Stimulated activated CD8-positive, alpha-beta memory T cell treated with anti-CD3 and anti-CD28 coated beads, Interleukin-2, amount 100 ng/mL, for 48 hours (primary cell): ENCODE results near the gene ITGB4.

ENCODE experiments used
- DNase-seq, 2 donors: peaks; one replicate each; pipeline ENCODE4 v3.0.0-alpha.2; 2020; ENCODE audit warnings: low read depth in 2 of 2

The ITGB4 gene

GRCh38 chr17:75720656-75721462 lies at the start of gene ITGB4:
TSS of gene ITGB4 (plus strand) at chr17:75721459. CDS start at chr17:75724704, 3,245 bp downstream.
- DNase-seq, result peak; percentile 26 to 29

- no peak for DNase-seq
These were observed 49.2 kb upstream of the ITGB4 start for GRCh38 chr17:75672011-75672410.

- DNase-seq, result no peak
These were observed 47.8 kb upstream of the ITGB4 start for GRCh38 chr17:75673487-75673886.

DNA sequence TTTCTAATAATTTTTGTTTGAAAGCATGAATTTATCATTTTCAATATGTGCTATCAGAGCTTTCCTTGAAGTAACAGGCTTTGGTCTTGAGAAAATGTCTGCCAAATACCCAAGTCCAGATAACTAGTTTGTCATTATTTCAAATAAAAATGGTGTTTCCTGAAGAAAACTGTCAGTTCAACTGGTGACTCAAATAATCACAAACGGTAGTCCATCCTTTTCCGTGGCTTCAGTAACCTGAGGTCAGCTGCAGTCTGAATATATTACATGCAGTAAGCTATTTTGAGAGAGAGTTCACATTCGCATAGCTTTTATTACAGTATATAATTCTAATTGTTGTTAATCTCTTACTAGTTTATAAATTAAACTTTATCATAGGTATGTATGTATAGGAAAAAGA lies 44.8 kb upstream of the ITGB4 start:
- DNase-seq, result no peak

DNA sequence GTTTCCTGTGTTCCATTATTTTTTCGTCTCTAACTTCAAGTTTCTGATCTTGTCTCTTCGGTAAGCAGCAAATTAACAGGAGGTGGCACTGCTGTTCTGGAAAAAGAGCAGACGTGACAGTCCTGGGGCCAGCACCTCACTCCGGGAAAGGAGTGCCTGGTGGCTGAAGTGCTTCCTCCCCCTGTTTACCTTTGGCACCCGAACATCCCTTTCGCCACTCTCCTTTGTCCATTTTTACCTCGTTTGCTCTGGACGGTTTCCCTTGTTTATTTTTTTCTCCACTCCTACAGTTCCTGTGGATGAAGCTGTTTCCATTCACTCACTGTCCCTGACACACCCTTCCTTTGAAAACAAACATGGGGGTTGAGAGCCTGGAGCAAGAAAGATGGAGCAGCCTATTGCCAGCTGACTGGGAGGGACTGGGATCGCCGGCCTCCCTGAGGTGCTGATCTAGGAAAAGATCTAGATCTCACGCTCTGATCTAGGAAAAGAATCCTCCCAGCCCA lies 41.5 kb upstream of the ITGB4 start:
- no peak for DNase-seq

- DNase-seq, result no peak
These were observed 40.8 kb upstream of the ITGB4 start for GRCh38 chr17:75680431-75680830.

GRCh38 chr17:75681289-75681688 lies 40.0 kb upstream of the ITGB4 start:
- DNase-seq, result no peak

DNA sequence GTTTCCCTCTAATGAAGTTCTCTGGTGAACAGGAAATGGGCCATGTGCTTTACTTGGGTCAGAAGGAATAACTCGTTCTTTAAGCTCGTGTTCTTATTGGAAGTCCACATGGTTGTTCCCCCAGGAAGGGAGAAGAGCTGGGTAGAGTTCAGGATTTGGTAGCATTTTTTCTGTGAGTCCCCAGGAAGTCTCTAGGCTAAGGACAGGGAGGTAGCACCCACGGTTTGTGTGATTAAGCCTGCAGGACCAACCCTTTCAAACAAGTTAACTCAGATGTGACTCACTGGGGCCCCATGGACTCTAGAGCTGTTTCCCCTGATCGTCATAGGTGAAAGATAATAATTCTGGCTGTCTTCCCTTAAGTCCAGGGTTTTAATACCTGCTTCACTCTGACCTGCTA lies 37.7 kb upstream of the ITGB4 start:
- DNase-seq, result no peak

- no peak for DNase-seq
These were observed 37.0 kb upstream of the ITGB4 start for GRCh38 chr17:75684249-75684648.

DNA sequence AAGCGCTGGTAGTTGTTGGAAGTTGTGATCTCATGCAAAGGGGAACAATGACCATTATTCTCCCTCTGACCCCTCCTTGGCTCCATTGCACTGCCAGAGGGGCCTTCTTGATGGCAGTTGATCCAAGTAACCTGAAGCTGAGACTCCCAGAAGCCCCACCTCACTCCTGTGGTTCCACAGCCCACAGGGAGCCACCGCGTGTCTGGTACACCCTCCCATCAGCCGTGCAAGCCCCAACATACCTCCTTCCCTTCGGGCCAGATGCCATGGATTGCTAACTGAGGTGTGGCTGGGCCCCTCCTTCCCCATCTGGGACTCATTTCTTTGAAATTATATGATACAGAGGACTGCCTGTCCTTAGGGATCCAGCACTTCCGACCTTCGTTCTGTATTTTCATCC lies 36.3 kb upstream of the ITGB4 start:
- DNase-seq, result no peak

DNA sequence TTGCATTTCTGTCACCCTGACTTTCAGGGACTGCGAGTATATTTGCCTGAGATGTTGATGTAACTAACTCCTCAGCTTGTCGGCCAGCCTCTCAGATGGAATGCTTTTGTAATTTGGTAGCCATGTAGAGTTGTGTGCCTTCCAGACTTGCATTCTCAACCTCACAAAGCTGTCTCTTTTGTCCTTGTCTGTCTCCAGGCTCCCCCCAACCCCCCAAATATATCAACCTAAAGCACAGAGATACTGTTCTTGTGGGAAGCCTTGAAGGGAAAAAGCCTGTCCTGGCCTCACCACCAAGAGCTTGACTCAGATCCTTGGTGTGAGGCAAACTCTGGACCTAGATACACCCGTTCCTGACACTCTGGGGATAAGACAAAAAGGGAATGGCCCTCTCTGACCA lies 35.8 kb upstream of the ITGB4 start:
- DNase-seq, result no peak

DNA sequence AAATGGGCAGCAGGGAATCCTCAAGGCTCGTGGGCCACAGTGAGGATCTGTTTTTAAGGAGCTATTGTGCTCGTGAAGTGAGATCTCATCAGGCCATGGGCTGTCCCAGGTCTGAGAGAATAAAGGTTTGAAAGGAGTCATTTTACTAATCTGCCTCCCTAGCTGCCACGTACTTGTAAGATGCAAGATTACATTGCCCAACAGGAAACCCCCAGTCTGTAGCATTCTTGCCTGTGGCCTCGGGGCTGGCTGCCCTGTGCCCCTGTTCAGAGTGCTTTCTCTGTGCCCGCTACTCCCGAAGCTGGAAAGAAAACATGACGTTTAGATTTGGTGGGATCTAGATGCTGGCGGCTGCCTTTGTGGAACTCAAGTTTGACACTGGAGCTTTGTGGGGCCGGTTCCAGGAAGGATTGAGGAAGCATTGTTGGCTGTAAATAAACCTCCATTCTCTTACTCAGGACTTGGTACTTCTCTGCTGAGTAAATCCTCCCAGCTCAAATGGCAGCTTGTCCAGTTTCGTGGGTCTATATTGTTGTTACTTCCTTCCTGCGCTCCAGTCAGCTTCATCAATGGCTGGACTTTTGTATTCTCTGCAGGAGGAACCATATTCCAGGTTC lies 32.9 kb upstream of the ITGB4 start:
- DNase-seq, result no peak

DNA sequence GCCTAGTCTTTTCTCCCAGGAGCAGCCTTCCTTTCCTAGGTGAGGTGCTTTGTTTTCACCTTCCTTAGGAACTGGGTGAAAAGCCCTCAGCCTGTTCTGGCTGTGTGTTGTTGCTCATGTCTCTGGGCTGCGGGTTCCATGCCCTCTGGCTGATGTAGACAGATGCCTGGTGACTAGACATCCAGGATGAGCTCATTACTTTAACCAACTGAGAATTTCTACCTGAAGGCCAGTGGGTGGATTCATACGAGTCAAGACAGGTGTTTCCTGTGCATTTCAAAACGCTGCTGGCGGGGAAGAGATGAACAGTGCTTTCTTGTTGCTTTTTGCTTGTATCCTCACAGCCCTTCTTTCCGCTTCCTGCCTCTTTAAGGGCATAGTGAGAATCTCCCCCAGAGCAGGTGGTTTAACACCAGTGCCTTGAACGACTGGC lies 31.8 kb upstream of the ITGB4 start:
- DNase-seq, result peak in 1 of 2 donors; percentile 14

DNA sequence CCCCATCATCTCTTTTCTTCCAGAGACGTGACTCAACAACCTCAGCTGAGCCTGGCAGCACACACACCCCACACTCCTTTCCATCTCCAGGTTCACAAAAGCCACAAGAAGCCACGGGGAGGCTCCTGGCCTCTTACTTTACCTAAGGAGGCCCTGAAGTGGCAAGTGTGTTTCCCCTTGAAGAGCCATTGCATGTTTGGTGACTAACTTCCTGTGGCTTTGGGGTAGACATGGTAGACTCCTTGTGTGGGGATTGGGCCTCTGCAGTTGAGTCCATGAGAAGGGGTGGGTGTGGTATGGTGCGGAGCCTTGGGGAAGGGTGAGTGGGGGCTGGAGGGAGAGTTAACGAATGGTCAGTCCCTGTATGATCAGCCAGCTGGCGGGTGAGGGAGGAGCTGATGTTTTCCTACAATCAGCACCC lies 29.9 kb upstream of the ITGB4 start:
- peak; percentile 43 to 49 for DNase-seq

DNA sequence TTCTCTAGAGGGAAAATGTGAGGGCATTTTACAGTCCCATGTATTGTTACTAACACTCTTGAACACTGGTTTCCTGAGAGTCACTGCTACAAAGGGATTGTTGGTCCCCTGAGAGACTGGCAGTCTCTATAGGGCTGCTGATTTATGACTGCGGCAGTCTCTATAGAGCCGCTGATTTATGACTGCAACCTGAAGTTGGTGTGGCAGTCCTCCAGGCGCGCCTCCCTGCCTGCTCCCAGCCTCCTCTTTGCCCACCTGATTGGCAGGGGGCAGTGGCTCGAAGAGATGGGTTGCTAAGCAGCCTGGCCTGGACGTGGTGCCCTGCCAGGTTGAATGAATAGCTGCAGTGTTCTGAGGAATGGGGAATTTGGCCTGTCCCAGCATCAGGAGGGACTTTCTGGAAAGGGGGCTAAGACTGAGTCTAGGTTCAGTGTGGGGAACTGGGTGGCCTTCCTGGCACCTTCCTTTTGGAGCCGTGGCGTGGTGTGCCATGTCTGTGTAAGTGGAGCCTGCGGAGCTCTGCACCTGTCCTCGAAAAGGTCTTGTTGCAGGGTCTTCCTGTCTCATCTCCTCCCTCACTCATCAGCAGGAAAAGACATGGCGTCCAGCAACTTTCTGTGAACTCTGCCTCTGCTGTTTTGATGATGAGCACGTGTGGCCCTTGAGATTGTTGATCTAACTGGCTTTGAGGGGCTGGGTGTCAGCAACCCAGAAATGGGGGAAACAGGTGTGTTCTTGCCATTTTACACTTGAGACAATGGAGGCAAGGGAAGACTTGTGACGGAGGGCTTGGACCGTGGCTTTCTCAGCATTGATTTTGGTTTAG lies 29.2 kb upstream of the ITGB4 start:
- DNase-seq, result no peak

DNA sequence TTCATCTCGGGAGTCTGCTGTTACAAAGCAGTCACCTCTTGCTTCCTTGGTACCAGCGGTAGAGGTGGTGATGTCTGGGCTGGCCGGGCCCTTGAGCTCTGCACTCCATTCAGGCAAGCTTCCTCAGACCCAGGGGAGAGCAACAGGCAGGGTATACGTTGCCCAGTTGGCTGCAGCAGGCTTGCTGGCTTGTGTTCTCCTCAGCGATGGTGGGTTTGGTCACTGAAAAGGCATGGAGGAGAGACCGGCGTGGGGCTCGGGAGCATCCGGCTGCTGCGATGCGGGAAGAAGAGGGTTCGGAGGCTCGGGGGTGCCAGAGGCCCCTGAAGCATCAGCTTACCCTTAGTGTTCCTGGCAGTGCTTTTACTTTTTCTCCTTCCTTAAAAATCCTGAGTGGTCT lies 28.3 kb upstream of the ITGB4 start:
- DNase-seq, result no peak

DNA sequence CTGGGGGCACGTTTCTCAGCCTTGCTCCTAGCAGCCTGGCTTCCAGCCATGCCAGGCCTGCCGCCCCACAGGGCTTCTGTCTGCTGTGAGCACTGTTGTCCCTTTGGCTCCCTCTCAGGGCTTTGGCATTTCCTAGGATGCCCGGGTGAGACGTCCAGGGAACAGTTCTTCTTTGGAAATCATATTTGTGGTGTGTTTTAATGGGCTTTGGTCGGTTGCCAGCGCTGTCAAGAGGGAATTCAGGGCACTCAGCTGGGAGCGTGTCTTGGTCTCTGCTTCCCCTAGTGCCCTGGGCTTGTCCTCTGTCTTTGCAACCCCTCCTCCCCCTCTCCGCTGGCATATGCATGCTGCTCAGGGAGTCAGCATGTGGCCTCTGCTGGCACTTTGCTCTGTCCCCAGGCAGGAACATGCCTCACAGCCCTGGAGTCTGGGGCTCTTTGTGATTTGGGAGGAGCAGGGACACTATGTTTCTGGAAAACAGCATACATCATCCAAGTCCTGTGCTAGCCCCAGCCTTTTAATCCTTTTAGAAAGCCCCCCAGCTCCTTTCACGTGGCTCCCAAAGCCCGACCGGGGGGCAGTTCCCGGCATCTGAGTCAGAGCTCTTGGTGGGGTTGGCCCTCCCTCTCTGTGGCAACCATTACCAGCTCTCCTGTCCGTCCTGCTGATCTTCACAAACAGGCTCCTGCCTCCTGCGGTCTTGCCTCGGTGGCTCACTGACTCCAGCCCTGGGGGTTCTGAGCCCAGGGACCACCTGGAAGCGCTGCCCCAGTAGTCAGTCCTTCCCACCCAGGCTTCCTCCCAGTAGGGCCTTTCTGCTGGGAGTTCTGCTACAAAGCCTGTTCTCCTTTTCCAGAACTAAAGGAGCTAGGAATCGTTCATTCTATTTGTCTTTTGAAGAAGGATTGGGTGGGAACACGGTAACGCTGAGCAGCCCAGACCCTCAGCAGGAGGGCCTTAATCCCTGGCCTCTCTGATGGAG lies 27.5 kb upstream of the ITGB4 start:
- DNase-seq, result no peak

GRCh38 chr17:75694536-75694935 lies 26.7 kb upstream of the ITGB4 start:
- no peak for DNase-seq

DNA sequence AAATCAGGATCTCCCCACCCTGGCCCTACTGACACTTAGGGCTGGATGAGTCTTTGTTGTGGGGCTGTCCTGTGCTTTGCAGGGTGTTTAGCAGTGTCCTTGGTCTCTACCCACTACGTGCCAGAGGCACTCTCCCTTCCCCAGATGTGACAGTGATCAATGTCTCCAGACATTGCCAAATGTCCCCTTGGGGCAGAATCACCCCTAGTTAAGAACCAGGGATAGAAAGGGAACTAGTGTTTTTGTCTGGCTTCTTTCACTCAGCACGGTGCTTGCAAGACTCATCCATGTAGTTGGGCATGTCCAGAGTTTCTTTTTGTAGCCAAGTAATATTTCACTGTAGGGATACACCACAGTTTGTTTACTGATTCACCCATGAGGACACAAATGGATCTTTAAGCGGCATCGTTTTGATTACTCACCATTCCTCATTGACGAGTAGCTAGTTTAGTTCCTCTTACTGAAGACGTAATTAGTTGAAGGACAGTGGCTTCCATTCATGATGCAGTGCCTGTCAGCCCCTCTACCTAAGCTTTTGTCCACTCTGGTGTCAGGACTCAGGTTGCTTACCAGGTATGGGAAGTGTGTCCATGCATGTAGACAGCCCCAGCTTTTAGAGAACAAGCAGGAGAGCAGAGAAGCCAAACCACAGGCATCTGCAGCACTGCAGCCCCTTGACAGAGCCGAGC lies 26.0 kb upstream of the ITGB4 start:
- DNase-seq, result no peak

DNA sequence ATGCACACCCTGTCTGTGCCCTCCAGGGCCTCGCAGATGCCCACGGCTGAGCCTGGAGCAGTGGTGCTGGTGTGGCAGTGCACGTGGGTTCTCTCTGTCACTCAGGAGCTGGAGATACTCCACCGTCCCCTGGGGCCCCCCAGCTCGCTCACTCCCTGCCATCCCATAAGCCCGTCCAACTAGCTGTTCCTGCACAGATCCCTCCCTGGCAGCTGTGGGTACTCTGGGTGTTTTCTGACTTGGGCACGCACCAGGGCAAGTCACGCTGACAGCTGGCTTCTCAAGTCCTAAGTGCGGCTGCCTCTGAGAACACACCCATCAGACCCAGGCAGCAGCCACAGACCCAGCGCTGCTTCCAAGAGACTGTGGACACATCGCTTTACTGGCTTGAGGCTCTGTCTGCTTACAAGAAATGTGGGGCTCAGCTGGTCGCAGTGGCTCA lies 25.4 kb upstream of the ITGB4 start:
- no peak for DNase-seq
